ENCODE measurements around the gene SRC.

Gene SRC

GRCh38 chr20:37308086-37309050, 37.6 kb upstream of the SRC start:
- no peaks in the 10 kb centered on the region for H3K9me3 ChIP-seq (ENCODE audit: severe bottlenecking)

DNA sequence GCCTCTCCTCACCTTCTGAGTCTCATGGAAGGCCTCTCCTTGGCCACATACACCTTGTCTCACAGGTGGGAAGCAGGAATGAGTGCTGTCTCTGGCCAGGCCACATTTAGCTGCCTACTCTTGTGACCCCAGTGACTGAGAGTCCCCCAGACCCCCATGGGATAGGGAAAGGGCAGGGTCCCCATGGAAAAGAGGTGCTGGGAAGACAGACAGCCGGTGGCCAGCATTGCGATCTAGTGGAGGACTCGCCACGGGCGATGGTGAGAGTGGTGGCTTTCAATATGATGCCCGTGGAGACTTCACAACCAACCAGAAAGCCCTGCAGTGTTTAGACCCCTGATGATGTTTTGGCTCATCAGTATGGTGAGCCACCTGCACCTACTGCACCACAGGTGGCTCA, 36.6 kb upstream of the SRC start:
- H3K36me3 ChIP-seq: no peaks in the 10 kb centered on the region; the same call in 1 of the 2 replicates
- no peak for DNase-seq
- no peak overlapping the region for H3K27ac ChIP-seq
- H3K27me3 ChIP-seq (ENCODE audit: insufficient read depth, low read depth, severe bottlenecking): no peaks in the 10 kb centered on the region
- H3K9me3 ChIP-seq (ENCODE audit: severe bottlenecking): no peaks in the 10 kb centered on the region
- TF ChIP-seq, protein P1, sequence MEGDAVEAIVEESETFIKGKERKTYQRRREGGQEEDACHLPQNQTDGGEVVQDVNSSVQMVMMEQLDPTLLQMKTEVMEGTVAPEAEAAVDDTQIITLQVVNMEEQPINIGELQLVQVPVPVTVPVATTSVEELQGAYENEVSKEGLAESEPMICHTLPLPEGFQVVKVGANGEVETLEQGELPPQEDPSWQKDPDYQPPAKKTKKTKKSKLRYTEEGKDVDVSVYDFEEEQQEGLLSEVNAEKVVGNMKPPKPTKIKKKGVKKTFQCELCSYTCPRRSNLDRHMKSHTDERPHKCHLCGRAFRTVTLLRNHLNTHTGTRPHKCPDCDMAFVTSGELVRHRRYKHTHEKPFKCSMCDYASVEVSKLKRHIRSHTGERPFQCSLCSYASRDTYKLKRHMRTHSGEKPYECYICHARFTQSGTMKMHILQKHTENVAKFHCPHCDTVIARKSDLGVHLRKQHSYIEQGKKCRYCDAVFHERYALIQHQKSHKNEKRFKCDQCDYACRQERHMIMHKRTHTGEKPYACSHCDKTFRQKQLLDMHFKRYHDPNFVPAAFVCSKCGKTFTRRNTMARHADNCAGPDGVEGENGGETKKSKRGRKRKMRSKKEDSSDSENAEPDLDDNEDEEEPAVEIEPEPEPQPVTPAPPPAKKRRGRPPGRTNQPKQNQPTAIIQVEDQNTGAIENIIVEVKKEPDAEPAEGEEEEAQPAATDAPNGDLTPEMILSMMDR (IDR thresholded peaks at IDR 0.05; ENCODE audit: low read depth, low read length): no peak
- H3K4me3 ChIP-seq (ENCODE audit: low read depth, low read length): no peak overlapping the region

More at GRCh38 chr20:37308086-37309050, 37.6 kb upstream of the SRC start:
- Histone ChIP-seq H3K27ac (no peak overlapping the region), H3K27me3 (ENCODE audit: insufficient read depth, low read depth, severe bottlenecking) (no peaks in the 10 kb centered on the region), H3K4me3 (ENCODE audit: low read depth, low read length) (no peak overlapping the region), H3K36me3 (no peaks in the 10 kb centered on the region; the same call in none of the 2 replicates)
- TF ChIP-seq, protein P1 (IDR thresholded peaks at IDR 0.05; ENCODE audit: low read depth, low read length): no peak
- DNase-seq: no peak

DNA sequence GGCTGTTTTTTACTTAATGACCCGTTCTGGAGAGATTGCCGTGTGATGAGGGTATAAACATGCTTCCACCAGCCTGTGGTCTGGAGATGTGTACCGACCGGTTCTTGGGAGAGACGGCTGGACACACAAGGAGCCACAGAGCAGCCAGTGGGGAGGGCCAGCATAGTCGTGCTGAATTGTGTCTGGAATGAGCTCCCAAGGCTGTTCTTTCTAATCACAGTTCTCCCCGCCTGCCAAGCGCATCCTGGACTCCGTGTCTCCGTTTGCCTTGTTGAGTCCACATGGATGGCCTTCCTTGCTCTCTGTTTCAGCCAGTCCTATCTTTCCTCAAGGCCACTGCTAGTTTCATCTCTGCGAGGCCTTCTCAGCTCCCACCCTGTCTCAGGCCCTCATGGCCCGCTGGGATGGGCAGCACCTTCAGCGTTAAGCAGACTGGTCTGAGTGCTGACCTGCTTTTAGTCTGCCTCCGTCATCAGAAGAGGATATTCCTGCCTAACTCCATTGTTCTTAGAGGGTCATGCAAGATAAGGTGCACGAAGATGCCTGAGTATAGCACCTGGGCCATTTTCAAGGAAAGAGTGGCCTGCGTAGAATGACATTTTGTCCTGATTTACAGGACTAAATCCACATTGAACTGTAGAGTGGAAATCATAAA, 35.9 kb upstream of the SRC start:
- Histone ChIP-seq H3K36me3 (no peaks in the 10 kb centered on the region; the same call in 1 of the 2 replicates), H3K9me3 (ENCODE audit: severe bottlenecking) (no peaks in the 10 kb centered on the region), H3K4me3 (ENCODE audit: low read depth, low read length) (no peak overlapping the region), H3K27ac (no peak overlapping the region), H3K27me3 (ENCODE audit: insufficient read depth, low read depth, severe bottlenecking) (no peaks in the 10 kb centered on the region)
- DNase-seq: no peak
- TF ChIP-seq, protein P1 (IDR thresholded peaks at IDR 0.05; ENCODE audit: low read depth, low read length): no peak

DNA sequence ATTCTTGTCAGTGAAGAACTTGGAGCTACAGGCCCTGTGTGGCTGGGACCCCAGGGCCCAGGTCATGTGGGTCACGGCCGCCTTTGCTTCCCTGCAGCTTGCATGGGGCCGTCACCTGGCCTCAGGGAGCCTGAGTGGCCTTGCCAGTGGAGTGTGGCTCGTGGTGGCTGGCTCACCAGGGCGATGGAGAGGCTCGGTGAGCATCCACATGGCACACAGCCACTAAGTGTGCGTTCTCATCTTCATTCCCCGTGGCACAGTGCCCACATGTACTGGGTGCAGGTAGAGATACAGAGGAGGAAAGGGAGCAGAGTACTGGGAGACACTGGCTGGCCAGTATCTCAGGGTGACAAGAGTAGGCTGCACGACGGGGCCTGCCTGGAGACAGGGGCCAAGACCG, 35.0 kb upstream of the SRC start:
- DNase-seq: no peak
- H3K4me3 ChIP-seq (ENCODE audit: low read depth, low read length): no peak overlapping the region
- TF ChIP-seq, protein P1 (IDR thresholded peaks at IDR 0.05; ENCODE audit: low read depth, low read length): no peak
- H3K27ac ChIP-seq: no peak overlapping the region
- H3K9me3 ChIP-seq (ENCODE audit: severe bottlenecking): no peaks in the 10 kb centered on the region
- H3K36me3 ChIP-seq: peaks cover 3% of the 10 kb centered on the region
- H3K27me3 ChIP-seq (ENCODE audit: insufficient read depth, low read depth, severe bottlenecking): no peaks in the 10 kb centered on the region

DNA sequence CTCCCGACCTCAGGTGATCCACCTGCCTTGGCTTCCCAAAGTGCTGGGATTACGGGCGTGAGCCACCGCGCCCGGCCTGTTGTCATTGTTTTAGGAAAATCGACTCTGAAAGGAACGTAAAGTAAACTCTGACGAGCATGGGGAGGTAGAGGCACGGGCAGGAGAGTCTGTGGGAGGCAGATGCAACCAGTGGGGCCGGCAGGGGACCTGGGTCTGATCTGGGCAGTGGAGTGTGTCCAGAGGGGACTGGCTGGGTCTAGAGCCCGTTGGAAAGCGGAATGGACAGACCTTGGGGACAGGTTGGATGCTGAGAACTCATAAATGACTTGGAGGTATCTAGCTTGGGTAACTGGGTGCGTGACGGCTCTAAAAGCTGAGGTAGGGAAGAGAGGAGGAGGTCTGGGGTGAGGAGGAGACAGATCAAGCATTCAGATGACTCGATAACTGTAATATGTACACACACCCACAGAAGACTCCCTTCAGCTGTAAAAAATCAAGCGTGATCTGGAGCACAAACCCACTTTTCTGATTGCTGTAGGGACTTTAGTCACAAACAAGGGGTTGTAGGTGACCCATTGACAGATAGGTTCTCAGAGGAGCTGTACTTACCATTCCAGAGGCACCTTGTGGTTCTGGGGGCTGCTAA, 34.1 kb upstream of the SRC start:
- Histone ChIP-seq H3K4me3 (ENCODE audit: low read depth, low read length) (no peak overlapping the region), H3K27ac (no peak overlapping the region), H3K9me3 (ENCODE audit: severe bottlenecking) (no peaks in the 10 kb centered on the region), H3K36me3 (peaks cover 6% of the 10 kb centered on the region), H3K27me3 (ENCODE audit: insufficient read depth, low read depth, severe bottlenecking) (no peaks in the 10 kb centered on the region)
- TF ChIP-seq, protein P1 (IDR thresholded peaks at IDR 0.05; ENCODE audit: low read depth, low read length): no peak
- no peak for DNase-seq

Data from WERI-Rb-1 (cell line).